Vagina (tissue), 2 donors: ENCODE measurements around the gene SRSF10.

Experiments used
- CTCF ChIP-seq, 3 experiments: fragments of 450-650 bp in 2 of 3; fragments of 200-600 bp in 1 of 3; sonication (generic) in 1 of 3; IDR thresholded peaks; one replicate each; pipeline ENCODE4 v1.5.1; 2017 to 2019; ENCODE audit warnings: antibody characterized with exemption in 3 of 3, mild to moderate bottlenecking in 2 of 3, moderate library complexity in 2 of 3
- POLR2A ChIP-seq, 2 donors: fragments of 450-650 bp; IDR thresholded peaks; one replicate each; pipeline ENCODE4 v1.6.1; 2017; ENCODE audit warnings: antibody characterized with exemption in 2 of 2, mild to moderate bottlenecking in 2 of 2, moderate library complexity in 2 of 2

DNA sequence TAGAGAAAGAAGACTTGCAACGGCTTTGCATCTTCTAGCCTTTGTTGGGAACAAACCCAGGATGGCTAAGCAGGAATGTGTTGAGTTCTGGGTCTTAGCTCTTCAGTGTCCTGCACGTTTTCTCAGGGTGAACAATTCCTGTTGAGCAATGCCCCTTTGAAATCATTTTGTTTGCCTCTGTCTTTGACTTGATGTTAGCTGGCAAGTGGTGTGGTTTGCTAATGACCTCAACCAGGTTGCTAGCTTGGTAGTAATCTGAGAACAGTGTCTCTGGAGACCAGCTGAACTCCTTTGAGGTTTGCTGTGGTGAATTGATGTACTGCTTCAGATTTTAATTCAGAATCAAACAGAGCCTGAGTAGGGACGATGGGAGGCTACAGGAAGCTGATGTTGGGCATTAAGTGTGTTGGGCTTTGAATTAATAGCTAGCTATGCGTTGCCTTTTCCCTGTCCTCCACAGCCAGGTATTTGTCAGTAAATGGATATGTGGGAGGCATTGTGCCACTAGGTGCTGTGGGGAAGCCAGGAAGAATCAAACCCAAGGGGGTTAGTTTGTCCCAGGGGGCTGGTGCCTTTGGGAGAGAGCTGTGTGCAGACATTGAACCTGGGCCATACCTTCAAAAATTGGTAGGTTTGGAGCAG lies 23.3 kb upstream of the SRSF10 start:
- TF ChIP-seq CTCF (IDR thresholded peaks at IDR 0.05): no peak
- TF ChIP-seq POLR2A (IDR thresholded peaks at IDR 0.05): no peak
